Muscle of leg (tissue), 11 donors: Measurements from ENCODE around the gene DNER. TPM values are rescaled to one million over a fixed set of nuclear protein-coding genes. Genes with fewer than 3 reads are reported as not detected.

Experiments used
- DNase-seq: peaks from one replicate; pipeline ENCODE4 v3.0.0; 2013
- H3K27ac ChIP-seq: one replicate; pipeline ENCODE4 v1.5.1; 2013; ENCODE audit warnings: mild to moderate bottlenecking, low read length, control low read depth
- H3K27me3 ChIP-seq: one replicate; pipeline ENCODE4 v1.6.1; 2013; ENCODE audit warnings: low read length; ENCODE audit not compliant: control insufficient read depth, insufficient read depth
- H3K36me3 ChIP-seq: one replicate; pipeline ENCODE4 v1.6.1; 2013; ENCODE audit warnings: low read length; ENCODE audit not compliant: control insufficient read depth, insufficient read depth
- H3K4me1 ChIP-seq: one replicate; pipeline ENCODE4 v1.6.1; 2013; ENCODE audit warnings: low read length; ENCODE audit not compliant: control insufficient read depth, insufficient read depth
- H3K4me3 ChIP-seq: one replicate; pipeline ENCODE4 v1.5.1; 2013; ENCODE audit warnings: low read length, control low read depth
- H3K9me3 ChIP-seq: replicated peaks from 2 replicates; pipeline ENCODE4 v1.6.1; 2013; ENCODE audit warnings: low read depth, low read length; ENCODE audit not compliant: control insufficient read depth
- WGBS: methylation state at CpG from one replicate; pipeline ENCODE4 v1.1.5; 2013; ENCODE audit warnings: missing lambda C conversion rate; ENCODE audit not compliant: insufficient coverage; 5-methylcytosine and 5-hydroxymethylcytosine counted together
- polyA plus RNA-seq, 8 donors: library from polyadenylated mRNA; unstranded; fragments of 120-200 nt; gene quantifications; one replicate each; pipeline versions ENCODE4 v1.2.1 to v1.2.3, GENCODE V29; 2013; ENCODE audit warnings: inconsistent platforms in 1 of 8, low replicate concordance in 1 of 8; ENCODE audit not compliant: insufficient read length in 8 of 8, insufficient read depth in 1 of 8
- total RNA-seq: library from RNA; stranded (reverse); fragments of 120-200 nt; gene quantifications from one replicate; pipeline ENCODE4 v1.2.4, GENCODE V29; 2013

Gene DNER
- total and polyA plus RNA-seq, 9 donors = 0.57 to 3.2 (median 1.8) TPM

DNA sequence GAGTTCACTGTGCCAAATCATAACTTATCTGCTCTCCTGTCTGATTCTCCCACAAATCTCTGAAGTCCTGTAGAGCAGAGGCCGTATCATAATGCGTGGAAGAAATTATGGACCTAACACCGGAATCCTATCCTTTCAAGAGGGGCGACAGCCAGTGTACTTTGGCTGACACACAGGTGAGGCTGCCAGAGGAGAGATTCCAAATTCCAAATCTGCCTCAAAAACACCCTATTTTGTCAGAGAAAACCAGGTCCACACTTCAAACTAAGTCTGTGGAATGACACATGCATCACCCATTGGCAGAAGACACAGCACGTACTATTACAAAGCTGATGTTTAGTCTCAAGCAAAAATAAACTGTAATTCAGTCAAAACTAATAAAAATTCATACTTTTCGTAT is 304.1 kb downstream of the DNER start:
- peak; percentile 92 for DNase-seq
- H3K9me3 ChIP-seq = no peaks in the 10 kb centered on the region
- H3K27me3 ChIP-seq = no peaks in the 10 kb centered on the region
- WGBS = 65% methylated on average over 2 of the region's 6 CpGs
- H3K27ac ChIP-seq = peak overlapping the region; percentile 39
- no peak overlapping the region for H3K4me3 ChIP-seq
- H3K4me1 ChIP-seq = peaks cover 7% of the 10 kb centered on the region
- no peaks in the 10 kb centered on the region for H3K36me3 ChIP-seq

- no peaks in the 10 kb centered on the region for H3K36me3 ChIP-seq
- WGBS = 20% methylated on average over 2 of the region's 4 CpGs
- H3K4me3 ChIP-seq = no peak overlapping the region
- H3K9me3 ChIP-seq = no peaks in the 10 kb centered on the region
- peak; percentile 64 for DNase-seq
- H3K27ac ChIP-seq = peak overlapping the region; percentile 39
- H3K27me3 ChIP-seq = no peaks in the 10 kb centered on the region
- H3K4me1 ChIP-seq = peaks cover 7% of the 10 kb centered on the region
These were observed 304.6 kb downstream of the DNER start for GRCh38 chr2:229409751-229410181.

- no peaks in the 10 kb centered on the region for H3K9me3 ChIP-seq
- H3K4me3 ChIP-seq = no peak overlapping the region
- H3K27ac ChIP-seq = peak overlapping the region; percentile 39
- peak; percentile 32 for DNase-seq
- no CpG with 5 or more reads among the region's 3 CpGs for WGBS
- no peaks in the 10 kb centered on the region for H3K36me3 ChIP-seq
- H3K4me1 ChIP-seq = peaks cover 7% of the 10 kb centered on the region
- no peaks in the 10 kb centered on the region for H3K27me3 ChIP-seq
These were observed 305.4 kb downstream of the DNER start for GRCh38 chr2:229408962-229409361.

GRCh38 chr2:229408356-229408755 is 306.0 kb downstream of the DNER start:
- DNase-seq = peak; percentile 94
- Histone ChIP-seq H3K4me1 (peaks cover 7% of the 10 kb centered on the region), H3K36me3 (no peaks in the 10 kb centered on the region), H3K27me3 (no peaks in the 10 kb centered on the region), H3K27ac (peak overlapping the region; percentile 54), H3K4me3 (no peak overlapping the region), H3K9me3 (no peaks in the 10 kb centered on the region)
- no CpG with 5 or more reads among the region's 1 CpG for WGBS

DNA sequence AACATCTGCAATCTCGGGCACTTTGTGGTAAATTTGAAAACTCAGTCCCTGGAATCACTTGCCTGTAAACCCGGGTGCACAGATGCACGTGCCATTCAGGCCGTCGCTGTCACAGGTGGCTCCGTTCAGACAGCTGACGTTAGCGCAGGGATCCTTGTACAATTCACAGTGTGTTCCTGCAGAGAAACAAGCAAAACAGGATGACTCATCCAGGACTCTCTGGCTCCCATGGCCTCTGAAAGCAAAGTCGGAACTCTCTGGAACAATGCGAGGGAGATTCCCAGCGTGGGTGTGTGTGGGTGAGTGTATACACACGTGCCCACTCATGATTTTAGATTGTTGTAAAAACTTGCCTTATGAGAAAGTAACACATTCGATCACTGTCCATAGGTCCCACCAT is 307.2 kb downstream of the DNER start:
- peak; percentile 50 for DNase-seq
- peaks cover 7% of the 10 kb centered on the region for H3K4me1 ChIP-seq
- H3K36me3 ChIP-seq = no peaks in the 10 kb centered on the region
- H3K27ac ChIP-seq = no peak overlapping the region
- H3K4me3 ChIP-seq = no peak overlapping the region
- 70% methylated on average over 9 of the region's 13 CpGs for WGBS
- H3K27me3 ChIP-seq = no peaks in the 10 kb centered on the region
- H3K9me3 ChIP-seq = no peaks in the 10 kb centered on the region

DNA sequence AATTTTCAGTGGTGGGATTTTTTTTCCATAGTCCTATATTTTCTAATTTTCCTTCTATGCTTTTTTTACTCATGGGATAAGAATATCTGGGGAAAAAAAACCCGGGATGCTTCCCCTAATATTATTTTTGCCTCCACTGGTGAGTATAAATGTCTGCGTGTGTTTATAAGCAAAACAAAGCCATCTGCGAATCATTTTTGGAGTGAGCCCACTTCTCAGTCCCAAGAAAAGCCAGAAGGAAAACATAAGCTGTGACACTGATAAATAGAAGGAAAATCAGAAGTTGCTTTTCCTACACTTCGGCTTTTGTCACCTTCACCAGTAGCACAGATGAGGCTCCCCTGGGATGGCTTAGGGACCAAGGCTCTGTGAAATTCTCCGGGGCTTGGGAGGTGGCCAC is 308.6 kb downstream of the DNER start:
- WGBS = 100% methylated on average over 2 of the region's 5 CpGs
- Histone ChIP-seq H3K9me3 (no peaks in the 10 kb centered on the region), H3K27me3 (no peaks in the 10 kb centered on the region), H3K4me1 (peaks cover 7% of the 10 kb centered on the region), H3K27ac (no peak overlapping the region), H3K36me3 (no peaks in the 10 kb centered on the region), H3K4me3 (no peak overlapping the region)
- DNase-seq = peak; percentile 61

DNA sequence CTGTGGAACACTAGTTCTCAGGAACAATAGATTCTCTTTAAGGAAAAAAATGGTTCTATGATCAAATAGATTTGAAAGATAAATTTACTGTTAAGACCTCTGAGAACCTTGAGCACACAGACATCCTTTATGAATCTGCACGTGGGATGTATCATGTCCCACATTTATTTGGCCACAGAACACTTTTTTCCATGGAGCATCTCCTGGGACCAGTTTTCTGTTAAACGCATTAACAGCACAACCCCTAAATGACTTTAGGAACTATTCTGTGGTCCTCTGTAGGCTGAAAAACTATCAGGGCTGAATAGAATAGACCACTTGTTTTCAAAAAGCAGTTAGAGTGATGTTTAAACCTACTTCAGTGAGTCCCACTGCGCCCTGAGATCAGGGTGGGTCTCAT is 311.1 kb downstream of the DNER start:
- peak; percentile 90 for DNase-seq
- no peaks in the 10 kb centered on the region for H3K27me3 ChIP-seq

GRCh38 chr2:229401171-229401865 is 313.0 kb downstream of the DNER start:
- no CpG with 5 or more reads among the region's 4 CpGs for WGBS
- Histone ChIP-seq H3K27ac (no peak overlapping the region), H3K27me3 (no peaks in the 10 kb centered on the region), H3K4me1 (no peaks in the 10 kb centered on the region), H3K4me3 (no peak overlapping the region), H3K36me3 (no peaks in the 10 kb centered on the region), H3K9me3 (no peaks in the 10 kb centered on the region)
- DNase-seq = peak; percentile 88

More for the DNA sequence above, 311.1 kb downstream of the DNER start:
- Histone ChIP-seq H3K4me3 (no peak overlapping the region), H3K27ac (no peak overlapping the region), H3K4me1 (peaks cover 2% of the 10 kb centered on the region), H3K36me3 (no peaks in the 10 kb centered on the region), H3K9me3 (no peaks in the 10 kb centered on the region)
- 56% methylated on average over 2 of the region's 3 CpGs for WGBS

GRCh38 chr2:229393926-229394325 is 320.4 kb downstream of the DNER start:
- Histone ChIP-seq H3K36me3 (no peaks in the 10 kb centered on the region), H3K4me1 (no peaks in the 10 kb centered on the region), H3K27ac (no peak overlapping the region), H3K9me3 (peaks cover 4% of the 10 kb centered on the region), H3K27me3 (no peaks in the 10 kb centered on the region), H3K4me3 (no peak overlapping the region)
- WGBS = no CpG with 5 or more reads among the region's 4 CpGs
- no peak for DNase-seq

DNA sequence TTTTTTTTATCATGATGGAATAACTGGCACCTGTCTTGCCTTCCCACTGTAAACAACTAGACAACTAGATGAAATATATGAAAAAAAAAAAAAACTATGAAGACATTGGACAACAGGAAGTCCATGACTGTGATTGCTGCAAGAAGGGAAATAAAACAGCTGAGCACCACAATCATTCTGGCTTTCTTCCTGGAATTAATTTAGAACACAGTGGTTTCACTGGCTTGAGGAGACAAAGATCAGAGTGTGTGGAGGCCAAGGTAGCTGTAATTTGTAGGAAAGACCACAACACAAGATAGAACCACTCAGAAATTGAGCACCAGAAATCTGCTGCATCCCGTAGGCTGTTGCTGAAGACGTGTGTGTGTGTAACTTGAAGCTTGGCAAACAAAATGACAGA is 322.2 kb downstream of the DNER start:
- peaks cover 5% of the 10 kb centered on the region for H3K4me1 ChIP-seq
- no peaks in the 10 kb centered on the region for H3K27me3 ChIP-seq
- H3K36me3 ChIP-seq = no peaks in the 10 kb centered on the region
- no CpG with 5 or more reads among the region's 2 CpGs for WGBS
- no peak overlapping the region for H3K27ac ChIP-seq
- H3K4me3 ChIP-seq = no peak overlapping the region
- H3K9me3 ChIP-seq = peaks cover 4% of the 10 kb centered on the region
- peak; percentile 73 for DNase-seq
